Thoracic aorta (tissue), 2 donors: ENCODE measurements around the gene MYO10. TPM values are rescaled to one million over a fixed set of nuclear protein-coding genes. Genes with fewer than 3 reads are reported as not detected.

ENCODE experiments used
- ATAC-seq: fragments of 150-250 bp; one replicate; pipeline ENCODE4 v1.8.0; 2017; ENCODE audit warnings: low read depth; ENCODE audit not compliant: insufficient number of reproducible peaks, low FRiP score
- DNase-seq: peaks from one replicate; pipeline ENCODE4 v3.0.0-alpha.2; 2020; ENCODE audit warnings: low spot score
- H3K27ac ChIP-seq, 2 donors: fragments of 200-600 bp; sonication (generic); 1 replicate in 1 of 2; 2 replicates in 1 of 2; pipeline ENCODE4 v1.5.1; 2016; ENCODE audit warnings: mild to moderate bottlenecking in 2 of 2, moderate library complexity in 2 of 2
- H3K27me3 ChIP-seq: fragments of 200-600 bp; sonication (generic); replicated peaks from 2 replicates; pipeline ENCODE4 v1.6.0; 2016; ENCODE audit warnings: mild to moderate bottlenecking; ENCODE audit not compliant: insufficient read depth
- H3K36me3 ChIP-seq: fragments of 200-600 bp; sonication (generic); one replicate; pipeline ENCODE4 v1.5.1; 2016
- H3K4me1 ChIP-seq, 2 donors: fragments of 200-600 bp; sonication (generic); 1 replicate in 1 of 2; 2 replicates in 1 of 2; pipeline versions ENCODE4 v1.5.1 to v1.6.0; 2016; ENCODE audit warnings: low read depth in 2 of 2, mild to moderate bottlenecking in 1 of 2; ENCODE audit not compliant: control insufficient read depth in 1 of 2
- H3K4me3 ChIP-seq: fragments of 200-600 bp; sonication (generic); 2 replicates; pipeline ENCODE4 v1.5.1; 2016; ENCODE audit warnings: mild to moderate bottlenecking
- H3K9me3 ChIP-seq: fragments of 200-600 bp; sonication (generic); 2 replicates; pipeline ENCODE4 v1.5.1; 2016
- CTCF ChIP-seq: fragments of 200-600 bp; sonication (generic); IDR thresholded peaks from one replicate; pipeline ENCODE4 v1.5.1; 2019; ENCODE audit warnings: antibody characterized with exemption
- total RNA-seq, 2 donors: library from RNA; depleted of rRNA; stranded (reverse); fragments of >200 nt; gene quantifications; one replicate each; pipeline versions ENCODE4 v1.1.0 to v1.2.3, GENCODE V29; 2016

MYO10 gene
- total RNA-seq, 2 donors from 2014 or later = 11.4 to 41.7 TPM

- DNase-seq = no peak
- H3K9me3 ChIP-seq = no peaks in the 10 kb centered on the region
- H3K4me3 ChIP-seq = no peak overlapping the region
- no peaks in the 10 kb centered on the region for H3K36me3 ChIP-seq
- H3K27me3 ChIP-seq = no peaks in the 10 kb centered on the region
- no peak overlapping the region for H3K27ac ChIP-seq
- ATAC-seq = no peak
- TF ChIP-seq CTCF = no peak
- H3K4me1 ChIP-seq = no peaks in the 10 kb centered on the region
Observed at GRCh38 chr5:16853518-16853917, 82.6 kb downstream of the MYO10 start.

GRCh38 chr5:16852251-16853005, 83.7 kb downstream of the MYO10 start:
- H3K36me3 ChIP-seq = no peaks in the 10 kb centered on the region
- DNase-seq (no peak), ATAC-seq (no peak)
- H3K27me3 ChIP-seq = no peaks in the 10 kb centered on the region
- H3K9me3 ChIP-seq = no peaks in the 10 kb centered on the region
- H3K4me1 ChIP-seq = no peaks in the 10 kb centered on the region
- TF ChIP-seq CTCF = no peak
- no peak overlapping the region for H3K4me3 ChIP-seq
- no peak overlapping the region for H3K27ac ChIP-seq

- no peak overlapping the region for H3K4me3 ChIP-seq
- H3K27me3 ChIP-seq = no peaks in the 10 kb centered on the region
- no peak for DNase-seq
- H3K4me1 ChIP-seq = no peaks in the 10 kb centered on the region
- no peak overlapping the region for H3K27ac ChIP-seq
- no peak for ATAC-seq
- no peak for TF ChIP-seq CTCF
- no peaks in the 10 kb centered on the region for H3K9me3 ChIP-seq
- H3K36me3 ChIP-seq = no peaks in the 10 kb centered on the region
Observed at GRCh38 chr5:16849775-16850174, 86.3 kb downstream of the MYO10 start.

GRCh38 chr5:16849181-16849580, 86.9 kb downstream of the MYO10 start:
- DNase-seq = no peak
- no peak for ATAC-seq
- TF ChIP-seq CTCF = no peak

GRCh38 chr5:16844952-16845351, 91.1 kb downstream of the MYO10 start:
- ATAC-seq = no peak
- DNase-seq = no peak
- H3K27me3 ChIP-seq = no peaks in the 10 kb centered on the region
- no peaks in the 10 kb centered on the region for H3K4me1 ChIP-seq
- no peak for TF ChIP-seq CTCF
- H3K9me3 ChIP-seq = no peaks in the 10 kb centered on the region
- H3K36me3 ChIP-seq = no peaks in the 10 kb centered on the region
- no peak overlapping the region for H3K27ac ChIP-seq
- no peak overlapping the region for H3K4me3 ChIP-seq

More at GRCh38 chr5:16849181-16849580, 86.9 kb downstream of the MYO10 start:
- H3K4me3 ChIP-seq = no peak overlapping the region
- no peak overlapping the region for H3K27ac ChIP-seq
- no peaks in the 10 kb centered on the region for H3K27me3 ChIP-seq
- no peaks in the 10 kb centered on the region for H3K36me3 ChIP-seq
- no peaks in the 10 kb centered on the region for H3K4me1 ChIP-seq
- no peaks in the 10 kb centered on the region for H3K9me3 ChIP-seq
